H9 (cell line): ENCODE results near the gene NLGN4X. TPM values are rescaled to one million over a fixed set of nuclear protein-coding genes. Genes with fewer than 3 reads are reported as not detected.
A peak's percentile ranks its signal among the peaks of the same experiment; 100 is the strongest.

Source experiments
- DNase-seq: peaks from one replicate; pipeline ENCODE4 v3.0.0-alpha.2; 2017
- H2AFZ ChIP-seq: one replicate; pipeline ENCODE4 v1.6.1; 2013; ENCODE audit warnings: mild to moderate bottlenecking, low read length, control low read depth, moderate library complexity
- H2AK5ac ChIP-seq: 2 replicates; pipeline ENCODE4 v1.6.1; 2013; ENCODE audit warnings: low read length, control low read depth, mixed read lengths; ENCODE audit not compliant: insufficient read length
- H2BK120ac ChIP-seq: one replicate; pipeline ENCODE4 v1.6.1; 2013; ENCODE audit warnings: low read depth, mild to moderate bottlenecking, low read length, control low read depth, inconsistent platforms; ENCODE audit not compliant: poor library complexity, severe bottlenecking
- H2BK12ac ChIP-seq: 2 replicates; pipeline ENCODE4 v1.6.1; 2013; ENCODE audit warnings: low read length, control low read depth, mixed read lengths, low read depth; ENCODE audit not compliant: insufficient read length
- H2BK15ac ChIP-seq: 2 replicates; pipeline ENCODE4 v1.6.1; 2013; ENCODE audit warnings: low read depth, low read length, control low read depth
- H2BK20ac ChIP-seq: one replicate; pipeline ENCODE4 v1.6.1; 2013; ENCODE audit warnings: low read depth, mild to moderate bottlenecking, low read length, control low read depth, inconsistent platforms; ENCODE audit not compliant: poor library complexity, severe bottlenecking
- H2BK5ac ChIP-seq: 2 replicates; pipeline ENCODE4 v1.6.1; 2013; ENCODE audit warnings: low read length, control low read depth, mixed read lengths; ENCODE audit not compliant: insufficient read length
- H3K14ac ChIP-seq: 2 replicates; pipeline ENCODE4 v1.6.1; 2013; ENCODE audit warnings: low read length, control low read depth; ENCODE audit not compliant: insufficient read depth
- H3K18ac ChIP-seq: 2 replicates; pipeline ENCODE4 v1.6.1; 2013; ENCODE audit warnings: low read depth, mild to moderate bottlenecking, mixed read lengths, low read length, control low read depth; ENCODE audit not compliant: insufficient read length
- H3K23ac ChIP-seq: 2 replicates; pipeline ENCODE4 v1.6.1; 2013; ENCODE audit warnings: low read length, control low read depth, mixed read lengths, low read depth; ENCODE audit not compliant: insufficient read length
- H3K23me2 ChIP-seq: 2 replicates; pipeline ENCODE4 v1.6.1; 2013; ENCODE audit warnings: low read depth, mild to moderate bottlenecking, mixed read lengths, low read length, control low read depth; ENCODE audit not compliant: insufficient read length, poor library complexity, severe bottlenecking
- H3K27ac ChIP-seq: 2 replicates; pipeline ENCODE4 v1.5.1; 2013; ENCODE audit warnings: low read length, control low read depth, mixed read lengths, low read depth; ENCODE audit not compliant: insufficient read length
- H3K27me3 ChIP-seq: 2 replicates; pipeline ENCODE4 v1.6.1; 2013; ENCODE audit warnings: low read length, control low read depth, inconsistent platforms; ENCODE audit not compliant: insufficient read depth
- H3K4ac ChIP-seq: 2 replicates; pipeline ENCODE4 v1.6.1; 2013; ENCODE audit warnings: low read depth, mild to moderate bottlenecking, control low read depth, inconsistent platforms, low read length, moderate library complexity
- H3K4me1 ChIP-seq: 2 replicates; pipeline ENCODE4 v1.6.1; 2013; ENCODE audit warnings: low read length, control low read depth, inconsistent platforms; ENCODE audit not compliant: insufficient read depth
- H3K4me2 ChIP-seq: 2 replicates; pipeline ENCODE4 v1.6.1; 2013; ENCODE audit warnings: low read length, control low read depth, mixed read lengths; ENCODE audit not compliant: insufficient read length, insufficient read depth
- H3K56ac ChIP-seq: 2 replicates; pipeline ENCODE4 v1.6.1; 2013; ENCODE audit warnings: low read depth, mild to moderate bottlenecking, mixed read lengths, low read length, control low read depth; ENCODE audit not compliant: insufficient read length
- H3K79me1 ChIP-seq: 2 replicates; pipeline ENCODE4 v1.6.1; 2013; ENCODE audit warnings: low read depth, mild to moderate bottlenecking, moderate library complexity, low read length, control low read depth, inconsistent platforms; ENCODE audit not compliant: insufficient read depth, poor library complexity, severe bottlenecking
- H3K79me2 ChIP-seq: 2 replicates; pipeline ENCODE4 v1.6.1; 2013; ENCODE audit warnings: low read length, control low read depth, inconsistent platforms; ENCODE audit not compliant: insufficient read depth
- H3K9ac ChIP-seq: 2 replicates; pipeline ENCODE4 v1.6.1; 2013; ENCODE audit warnings: low read length, control low read depth, mixed read lengths; ENCODE audit not compliant: insufficient read length; ENCODE audit errors: extremely low read depth
- H3K9me3 ChIP-seq: one replicate; pipeline ENCODE4 v1.6.1; 2013; ENCODE audit warnings: low read depth, low read length, inconsistent platforms; ENCODE audit not compliant: control insufficient read depth
- H3T11ph ChIP-seq: one replicate; pipeline ENCODE4 v1.6.1; 2013; ENCODE audit warnings: mild to moderate bottlenecking, low read length, control low read depth, inconsistent platforms
- H4K20me1 ChIP-seq: one replicate; pipeline ENCODE4 v1.6.1; 2013; ENCODE audit not compliant: control insufficient read depth, insufficient read length, insufficient read depth
- H4K5ac ChIP-seq: 2 replicates; pipeline ENCODE4 v1.6.1; 2013; ENCODE audit warnings: low read depth, mild to moderate bottlenecking, mixed read lengths, low read length, control low read depth; ENCODE audit not compliant: insufficient read length
- H4K8ac ChIP-seq: replicated peaks from 2 replicates; pipeline ENCODE4 v1.6.1; 2013; ENCODE audit warnings: low read length, control low read depth, mixed read lengths, low read depth; ENCODE audit not compliant: insufficient read length
- H4K91ac ChIP-seq: 2 replicates; pipeline ENCODE4 v1.6.1; 2013; ENCODE audit warnings: low read depth, mild to moderate bottlenecking, moderate library complexity, mixed read lengths, low read length, control low read depth; ENCODE audit not compliant: insufficient read length
- H3K27ac Mint-ChIP-seq, 3 experiments: 2 replicates in 2 of 3; 3 replicates in 1 of 3; pipeline ENCODE4 v1.8.0; 2020 to 2021; ENCODE audit warnings: mixed read lengths in 3 of 3, mild to moderate bottlenecking in 1 of 3, moderate library complexity in 1 of 3
- H3K27me3 Mint-ChIP-seq: 2 replicates; pipeline ENCODE4 v1.8.0; 2021; ENCODE audit warnings: low read depth, mild to moderate bottlenecking, moderate library complexity, mixed read lengths
- H3K36me3 Mint-ChIP-seq, 3 experiments: 2 replicates in 2 of 3; 3 replicates in 1 of 3; pipeline ENCODE4 v1.8.0; 2020 to 2021; ENCODE audit warnings: low read depth in 3 of 3, mixed read lengths in 3 of 3; ENCODE audit not compliant: insufficient read depth in 1 of 3
- H3K4me1 Mint-ChIP-seq, 2 experiments: 2 replicates each; pipeline ENCODE4 v1.8.0; 2020; ENCODE audit warnings: mixed read lengths in 2 of 2
- H3K4me3 Mint-ChIP-seq, 2 experiments: 2 replicates in 1 of 2; 3 replicates in 1 of 2; pipeline ENCODE4 v1.8.0; 2020 to 2021; ENCODE audit warnings: mild to moderate bottlenecking in 2 of 2, mixed read lengths in 2 of 2, moderate library complexity in 1 of 2
- H3K9me3 Mint-ChIP-seq, 2 experiments: 2 replicates in 1 of 2; 3 replicates in 1 of 2; pipeline ENCODE4 v1.8.0; 2020; ENCODE audit warnings: mild to moderate bottlenecking in 2 of 2, mixed read lengths in 2 of 2, moderate library complexity in 1 of 2
- CTCF ChIP-seq: fragments of 200-600 bp; sonication (generic); conservative IDR thresholded peaks from 3 replicates; pipeline ENCODE4 v1.8.0; 2021; ENCODE audit warnings: antibody characterized with exemption, mild to moderate bottlenecking
- WGBS: extraction: QIAGEN DNeasy Blood & Tissue Kit; methylation state at CpG from one replicate; pipeline ENCODE4 v1.1.7; 2013; ENCODE audit warnings: missing lambda C conversion rate, low lambda C conversion rate, mixed read lengths; ENCODE audit not compliant: insufficient read length; ENCODE audit errors: extremely low coverage; 5-methylcytosine and 5-hydroxymethylcytosine counted together
- total RNA-seq: library from RNA; stranded (reverse); gene quantifications from 2 replicates; pipeline ENCODE4 v1.2.1, GENCODE V29; 2021

NLGN4X gene
- total RNA-seq, 1 experiment from 2014 or later = 111 TPM

GRCh38 chrX:5916945-5917344, 311.7 kb downstream of the NLGN4X start:
- DNase-seq = no peak
- H2BK5ac ChIP-seq = no peak overlapping the region
- H3K56ac ChIP-seq = no peak overlapping the region
- H3K27ac Mint-ChIP-seq = no peak overlapping the region
- H2BK120ac ChIP-seq = no peak overlapping the region
- peaks cover 30% of the 10 kb centered on the region for H3K9me3 ChIP-seq
- no CpG with 5 or more reads among the region's 5 CpGs for WGBS
- H3K23ac ChIP-seq = no peak overlapping the region
- H3K18ac ChIP-seq = no peak overlapping the region
- no peak overlapping the region for H3K4ac ChIP-seq
- no peak overlapping the region for H2AK5ac ChIP-seq
- H3K27me3 Mint-ChIP-seq = no peaks in the 10 kb centered on the region
- H3K23me2 ChIP-seq = no peaks in the 10 kb centered on the region
- H3K4me3 Mint-ChIP-seq = no peak overlapping the region
- H3K27me3 ChIP-seq = no peaks in the 10 kb centered on the region
- H3K4me2 ChIP-seq = no peak overlapping the region
- H3K14ac ChIP-seq = no peak overlapping the region
- no peak overlapping the region for H2BK20ac ChIP-seq
- H2BK15ac ChIP-seq = no peak overlapping the region
- H3K36me3 Mint-ChIP-seq = peaks cover 41 to 68% (median 48%) of the 10 kb centered on the region in 3 experiments
- no peak overlapping the region for H2BK12ac ChIP-seq
- H4K20me1 ChIP-seq = no peaks in the 10 kb centered on the region
- no peak overlapping the region for H4K5ac ChIP-seq
- TF ChIP-seq CTCF = peak; percentile 65
- no peak overlapping the region for H2AFZ ChIP-seq
- H3K9me3 Mint-ChIP-seq = peaks cover 26 to 43% of the 10 kb centered on the region in 2 experiments
- H4K91ac ChIP-seq = no peak overlapping the region
- peaks cover 2 to 3% of the 10 kb centered on the region in 2 experiments; a peak in 1 of 4 replicates for H3K4me1 Mint-ChIP-seq
- no peak overlapping the region for H3K27ac ChIP-seq
- H3K9ac ChIP-seq = no peak overlapping the region
- no peaks in the 10 kb centered on the region for H3K4me1 ChIP-seq
- peaks cover 8% of the 10 kb centered on the region for H3K79me1 ChIP-seq
- H3K79me2 ChIP-seq = peaks cover 3% of the 10 kb centered on the region; the same call in 1 of the 2 replicates
- H3T11ph ChIP-seq = no peak overlapping the region
- no peak overlapping the region for H4K8ac ChIP-seq
